Fibroblast of mammary gland (primary cell): ENCODE measurements around the gene FREM1.

Experiments used
- DNase-seq: peaks from one replicate; pipeline ENCODE4 v3.0.0-alpha.2; 2010; ENCODE audit warnings: low read depth
- H3K4me3 ChIP-seq: 2 replicates; pipeline ENCODE4 v1.5.1; 2011; ENCODE audit warnings: low read depth, mild to moderate bottlenecking, low read length, moderate library complexity; ENCODE audit not compliant: control insufficient read depth
- TF ChIP-seq, protein P1 (sequence below): conservative IDR thresholded peaks from 2 replicates; pipeline ENCODE4 v1.5.1; 2011; ENCODE audit warnings: low read depth, low read length, inconsistent platforms; ENCODE audit not compliant: control insufficient read depth, insufficient read depth

Gene FREM1

DNA sequence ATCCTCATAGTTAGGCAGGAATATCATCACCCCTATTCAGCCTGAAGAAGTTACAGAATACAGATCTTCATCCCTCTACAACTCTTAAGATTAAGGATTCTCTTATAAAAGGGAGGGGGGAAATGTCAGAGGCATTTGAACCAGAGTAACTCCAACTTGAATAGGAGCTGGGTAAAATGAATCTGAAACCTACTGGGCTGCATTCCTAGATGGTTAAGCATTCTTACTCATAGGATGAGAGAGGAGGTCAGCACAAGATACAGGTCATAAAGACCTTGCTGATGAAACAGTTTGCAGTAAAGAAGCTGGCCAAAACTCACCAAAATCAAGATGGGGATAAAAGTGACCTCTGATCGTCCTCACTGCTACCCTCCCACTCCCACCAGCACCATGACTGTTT is 14.4 kb downstream of the FREM1 start:
- TF ChIP-seq, protein P1, sequence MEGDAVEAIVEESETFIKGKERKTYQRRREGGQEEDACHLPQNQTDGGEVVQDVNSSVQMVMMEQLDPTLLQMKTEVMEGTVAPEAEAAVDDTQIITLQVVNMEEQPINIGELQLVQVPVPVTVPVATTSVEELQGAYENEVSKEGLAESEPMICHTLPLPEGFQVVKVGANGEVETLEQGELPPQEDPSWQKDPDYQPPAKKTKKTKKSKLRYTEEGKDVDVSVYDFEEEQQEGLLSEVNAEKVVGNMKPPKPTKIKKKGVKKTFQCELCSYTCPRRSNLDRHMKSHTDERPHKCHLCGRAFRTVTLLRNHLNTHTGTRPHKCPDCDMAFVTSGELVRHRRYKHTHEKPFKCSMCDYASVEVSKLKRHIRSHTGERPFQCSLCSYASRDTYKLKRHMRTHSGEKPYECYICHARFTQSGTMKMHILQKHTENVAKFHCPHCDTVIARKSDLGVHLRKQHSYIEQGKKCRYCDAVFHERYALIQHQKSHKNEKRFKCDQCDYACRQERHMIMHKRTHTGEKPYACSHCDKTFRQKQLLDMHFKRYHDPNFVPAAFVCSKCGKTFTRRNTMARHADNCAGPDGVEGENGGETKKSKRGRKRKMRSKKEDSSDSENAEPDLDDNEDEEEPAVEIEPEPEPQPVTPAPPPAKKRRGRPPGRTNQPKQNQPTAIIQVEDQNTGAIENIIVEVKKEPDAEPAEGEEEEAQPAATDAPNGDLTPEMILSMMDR: no peak
- peak; percentile 52 for DNase-seq
- H3K4me3 ChIP-seq: no peak overlapping the region

- DNase-seq: no peak
- TF ChIP-seq, protein P1: no peak
- H3K4me3 ChIP-seq: no peak overlapping the region
Measured at GRCh38 chr9:14893280-14893679, 16.9 kb downstream of the FREM1 start.

DNA sequence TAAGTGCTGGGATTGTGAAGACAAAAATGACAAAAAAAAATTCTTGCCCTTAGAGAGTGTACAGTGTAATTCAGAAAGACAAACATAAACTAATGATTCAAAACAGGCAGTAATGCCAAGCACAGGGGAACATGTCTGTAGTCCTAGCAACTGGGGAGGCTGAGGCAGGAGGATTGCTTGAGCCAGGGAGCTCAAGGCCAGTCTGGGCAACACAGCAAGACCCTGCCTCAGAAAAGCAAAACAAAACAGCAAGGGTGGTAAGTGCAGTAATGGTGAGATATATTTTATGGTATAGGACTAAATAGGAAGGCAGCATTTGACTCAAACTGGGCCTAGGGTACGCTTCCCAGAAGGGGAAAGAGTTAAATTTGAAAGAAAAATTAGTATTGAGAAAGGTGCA is 18.9 kb downstream of the FREM1 start:
- TF ChIP-seq, protein P1: no peak

GRCh38 chr9:14889451-14889850 is 20.8 kb downstream of the FREM1 start:
- no peak overlapping the region for H3K4me3 ChIP-seq
- TF ChIP-seq, protein P1: no peak
- DNase-seq: no peak

More for the DNA sequence above, 18.9 kb downstream of the FREM1 start:
- H3K4me3 ChIP-seq: no peak overlapping the region
- DNase-seq: no peak

GRCh38 chr9:14888875-14889274 is 21.4 kb downstream of the FREM1 start:
- no peak overlapping the region for H3K4me3 ChIP-seq
- DNase-seq: no peak
- TF ChIP-seq, protein P1: no peak

- no peak for DNase-seq
- TF ChIP-seq, protein P1: no peak
Measured at GRCh38 chr9:14888272-14888671, 22.0 kb downstream of the FREM1 start.

GRCh38 chr9:14887149-14887548 is 23.1 kb downstream of the FREM1 start:
- no peak overlapping the region for H3K4me3 ChIP-seq
- no peak for DNase-seq
- TF ChIP-seq, protein P1: no peak

More at GRCh38 chr9:14888272-14888671, 22.0 kb downstream of the FREM1 start:
- H3K4me3 ChIP-seq: no peak overlapping the region
